Neuronal stem cell (in vitro differentiated cells): ENCODE data around the gene ITGB4.

ENCODE experiments used
- DNase-seq: peaks from one replicate; pipeline ENCODE4 v3.0.0-alpha.2; 2013; ENCODE audit warnings: low spot score
- H2AFZ ChIP-seq: one replicate; pipeline ENCODE4 v1.6.1; 2013; ENCODE audit warnings: mild to moderate bottlenecking, low read length, inconsistent platforms
- H2AK5ac ChIP-seq: 2 replicates; pipeline ENCODE4 v1.6.1; 2013; ENCODE audit warnings: low read depth, mild to moderate bottlenecking, inconsistent platforms, low read length, moderate library complexity, mixed read lengths
- H2BK120ac ChIP-seq: 2 replicates; pipeline ENCODE4 v1.6.1; 2013; ENCODE audit warnings: low read depth, mild to moderate bottlenecking, inconsistent platforms, low read length, moderate library complexity, mixed read lengths
- H2BK12ac ChIP-seq: one replicate; pipeline ENCODE4 v1.6.1; 2013; ENCODE audit warnings: low read length, inconsistent platforms
- H2BK15ac ChIP-seq: 2 replicates; pipeline ENCODE4 v1.6.1; 2013; ENCODE audit warnings: mild to moderate bottlenecking, low read length, inconsistent platforms, mixed read lengths
- H2BK5ac ChIP-seq: one replicate; pipeline ENCODE4 v1.6.1; 2013; ENCODE audit warnings: inconsistent platforms, mild to moderate bottlenecking, low read length, moderate library complexity
- H3K14ac ChIP-seq: one replicate; pipeline ENCODE4 v1.6.1; 2013; ENCODE audit warnings: low read length, inconsistent platforms
- H3K18ac ChIP-seq: 2 replicates; pipeline ENCODE4 v1.6.1; 2013; ENCODE audit warnings: low read length, inconsistent platforms
- H3K23ac ChIP-seq: 2 replicates; pipeline ENCODE4 v1.6.1; 2013; ENCODE audit warnings: low read depth, mild to moderate bottlenecking, mixed read lengths, low read length, inconsistent platforms; ENCODE audit not compliant: poor library complexity
- H3K27ac ChIP-seq: replicated peaks from 3 replicates; pipeline ENCODE4 v1.5.1; 2013; ENCODE audit warnings: low read length, inconsistent platforms
- H3K27me3 ChIP-seq, 3 experiments: 2 replicates each; pipeline ENCODE4 v1.6.1; 2013; ENCODE audit warnings: low read length in 3 of 3, mild to moderate bottlenecking in 2 of 3, inconsistent platforms in 1 of 3, low read depth in 1 of 3, mixed read lengths in 1 of 3, moderate library complexity in 1 of 3; ENCODE audit not compliant: control insufficient read depth in 3 of 3, insufficient read depth in 3 of 3
- H3K36me3 ChIP-seq, 2 donors: replicated peaks in 1 of 2; 2 replicates each; pipeline ENCODE4 v1.6.1; 2013; ENCODE audit warnings: low read length in 2 of 2; ENCODE audit not compliant: control insufficient read depth in 2 of 2, insufficient read depth in 2 of 2
- H3K4ac ChIP-seq: 2 replicates; pipeline ENCODE4 v1.6.1; 2013; ENCODE audit warnings: inconsistent platforms, mild to moderate bottlenecking, low read length, moderate library complexity
- H3K4me1 ChIP-seq, 2 donors: 1 replicate in 1 of 2; 2 replicates in 1 of 2; pipeline ENCODE4 v1.6.1; 2013; ENCODE audit warnings: low read length in 2 of 2, low read depth in 1 of 2; ENCODE audit not compliant: control insufficient read depth in 2 of 2, insufficient read depth in 1 of 2
- H3K4me2 ChIP-seq: one replicate; pipeline ENCODE4 v1.6.1; 2013; ENCODE audit warnings: mild to moderate bottlenecking, low read length, inconsistent platforms; ENCODE audit not compliant: insufficient read depth, poor library complexity, severe bottlenecking
- H3K4me3 ChIP-seq, 2 donors: 2 replicates each; pipeline ENCODE4 v1.5.1; 2013; ENCODE audit warnings: low read length in 2 of 2, mild to moderate bottlenecking in 2 of 2, inconsistent platforms in 1 of 2, moderate library complexity in 1 of 2
- H3K79me1 ChIP-seq: one replicate; pipeline ENCODE4 v1.6.1; 2013; ENCODE audit warnings: low read depth, mild to moderate bottlenecking, inconsistent platforms, low read length, moderate library complexity
- H3K9ac ChIP-seq: one replicate; pipeline ENCODE4 v1.6.1; 2013; ENCODE audit warnings: mild to moderate bottlenecking, low read depth, low read length, inconsistent platforms; ENCODE audit not compliant: poor library complexity
- H3K9me3 ChIP-seq, 2 donors: replicated peaks in 1 of 2; 2 replicates each; pipeline versions ENCODE3 to v1.6.1; 2013; ENCODE audit warnings: low read length in 2 of 2, mild to moderate bottlenecking in 2 of 2, inconsistent platforms in 1 of 2, low read depth in 1 of 2, mixed read lengths in 1 of 2, moderate library complexity in 1 of 2; ENCODE audit not compliant: control insufficient read depth in 2 of 2, insufficient read depth in 1 of 2
- H4K8ac ChIP-seq: one replicate; pipeline ENCODE4 v1.6.1; 2013; ENCODE audit warnings: low read depth, mild to moderate bottlenecking, inconsistent platforms, low read length, moderate library complexity
- H4K91ac ChIP-seq: one replicate; pipeline ENCODE4 v1.6.1; 2013; ENCODE audit warnings: low read length, low read depth, mild to moderate bottlenecking, inconsistent platforms; ENCODE audit not compliant: poor library complexity
- WGBS, 2 donors: extraction: QIAGEN DNeasy Blood & Tissue Kit; methylation state at CpG; one replicate each; pipeline ENCODE4 v1.1.7; 2013; ENCODE audit warnings: missing lambda C conversion rate in 2 of 2, mixed read lengths in 1 of 2; ENCODE audit not compliant: insufficient read length in 2 of 2, insufficient replicate concordance in 1 of 2; ENCODE audit errors: extremely low coverage in 2 of 2; 5-methylcytosine and 5-hydroxymethylcytosine counted together

ITGB4 gene

GRCh38 chr17:75765981-75766380, 44.7 kb downstream of the ITGB4 start:
- H4K8ac ChIP-seq: no peak overlapping the region
- no peaks in the 10 kb centered on the region for H3K27me3 ChIP-seq
- DNase-seq: no peak
- no peaks in the 10 kb centered on the region for H3K79me1 ChIP-seq
- no peak overlapping the region for H2BK5ac ChIP-seq
- no peak overlapping the region for H3K4me2 ChIP-seq
- peak overlapping the region in 1 of 2 donors; percentile 10 for H3K4me3 ChIP-seq
- no peak overlapping the region for H2BK120ac ChIP-seq
- WGBS, 2 donors: no CpG with 5 or more reads among the region's 4 CpGs
- no peak overlapping the region for H3K23ac ChIP-seq
- H3K14ac ChIP-seq: no peak overlapping the region
- H2AK5ac ChIP-seq: no peak overlapping the region
- no peak overlapping the region for H3K4ac ChIP-seq
- H4K91ac ChIP-seq: no peak overlapping the region
- peak overlapping the region; percentile 8 for H3K27ac ChIP-seq
- H3K36me3 ChIP-seq: no peaks in the 10 kb centered on the region
- H3K18ac ChIP-seq: no peak overlapping the region
- peaks cover 5% of the 10 kb centered on the region in 2 donors for H3K4me1 ChIP-seq
- H3K9me3 ChIP-seq: no peaks in the 10 kb centered on the region
- no peak overlapping the region for H2BK12ac ChIP-seq
- H2AFZ ChIP-seq: no peak overlapping the region
- no peak overlapping the region for H3K9ac ChIP-seq
- H2BK15ac ChIP-seq: no peak overlapping the region

- Histone ChIP-seq H4K91ac (no peak overlapping the region), H3K4me3 (no peak overlapping the region), H2BK120ac (no peak overlapping the region), H3K4me1 (peaks cover 7 to 12% of the 10 kb centered on the region in 2 donors), H2BK12ac (no peak overlapping the region), H2AFZ (no peak overlapping the region), H3K23ac (no peak overlapping the region), H3K9ac (no peak overlapping the region), H3K18ac (no peak overlapping the region), H3K4ac (no peak overlapping the region), H3K27ac (no peak overlapping the region), H2BK5ac (no peak overlapping the region), H3K36me3 (no peaks in the 10 kb centered on the region), H2AK5ac (no peak overlapping the region), H3K4me2 (no peak overlapping the region), H2BK15ac (no peak overlapping the region), H3K27me3 (no peaks in the 10 kb centered on the region), H3K79me1 (no peaks in the 10 kb centered on the region), H3K14ac (no peak overlapping the region), H4K8ac (no peak overlapping the region), H3K9me3 (no peaks in the 10 kb centered on the region)
- DNase-seq: no peak
- no CpG with 5 or more reads among the region's 8 CpGs for WGBS, 2 donors
These were observed 46.6 kb downstream of the ITGB4 start for GRCh38 chr17:75767881-75768280.

GRCh38 chr17:75769536-75769935, 48.3 kb downstream of the ITGB4 start:
- Histone ChIP-seq H3K18ac (no peak overlapping the region), H2BK120ac (no peak overlapping the region), H4K91ac (no peak overlapping the region), H3K4me3 (no peak overlapping the region), H3K79me1 (no peaks in the 10 kb centered on the region), H2BK12ac (no peak overlapping the region), H3K27ac (no peak overlapping the region), H3K14ac (no peak overlapping the region), H3K27me3 (no peaks in the 10 kb centered on the region), H3K9ac (no peak overlapping the region), H3K4me1 (peaks cover 2 to 7% of the 10 kb centered on the region in 2 donors), H3K4ac (no peak overlapping the region), H2AFZ (no peak overlapping the region), H4K8ac (no peak overlapping the region), H2BK15ac (no peak overlapping the region), H3K36me3 (no peaks in the 10 kb centered on the region), H3K23ac (no peak overlapping the region), H3K9me3 (no peaks in the 10 kb centered on the region), H2BK5ac (no peak overlapping the region), H3K4me2 (no peak overlapping the region), H2AK5ac (no peak overlapping the region)
- no CpG with 5 or more reads among the region's 3 CpGs for WGBS, 2 donors
- DNase-seq: no peak

GRCh38 chr17:75771334-75772281, 50.3 kb downstream of the ITGB4 start:
- DNase-seq: no peak
- Histone ChIP-seq H4K8ac (no peak overlapping the region), H3K18ac (no peak overlapping the region), H3K14ac (peak overlapping the region; percentile 39), H2BK5ac (no peak overlapping the region), H2AK5ac (no peak overlapping the region), H3K9me3 (no peaks in the 10 kb centered on the region), H2BK12ac (no peak overlapping the region), H3K4ac (no peak overlapping the region), H2BK15ac (no peak overlapping the region), H3K4me2 (no peak overlapping the region), H3K4me1 (peaks cover 2 to 7% of the 10 kb centered on the region in 2 donors), H3K27ac (no peak overlapping the region), H2BK120ac (no peak overlapping the region), H4K91ac (no peak overlapping the region), H3K9ac (no peak overlapping the region), H3K36me3 (peaks cover 5 to 20% of the 10 kb centered on the region in 2 donors), H2AFZ (no peak overlapping the region), H3K79me1 (no peaks in the 10 kb centered on the region), H3K23ac (no peak overlapping the region), H3K27me3 (no peaks in the 10 kb centered on the region), H3K4me3 (no peak overlapping the region)
- WGBS, 2 donors: no CpG with 5 or more reads among the region's 17 CpGs
